Activated CD4-positive, alpha-beta T cell treated with anti-CD3 and anti-CD28 coated beads, Interleukin-2, amount 50 U/mL, for 4 hours (primary cell): ENCODE measurements around the gene GLIPR1L2.
"Not testable (repeated sequence)": the region's sequence is repeated elsewhere in the genome, so short reads cannot be mapped to it uniquely, and the experiment has no call there.

ENCODE experiments used
- DNase-seq, 2 experiments: peaks; one replicate each; pipeline ENCODE4 v3.0.0-alpha.2; 2020

The GLIPR1L2 gene

DNA sequence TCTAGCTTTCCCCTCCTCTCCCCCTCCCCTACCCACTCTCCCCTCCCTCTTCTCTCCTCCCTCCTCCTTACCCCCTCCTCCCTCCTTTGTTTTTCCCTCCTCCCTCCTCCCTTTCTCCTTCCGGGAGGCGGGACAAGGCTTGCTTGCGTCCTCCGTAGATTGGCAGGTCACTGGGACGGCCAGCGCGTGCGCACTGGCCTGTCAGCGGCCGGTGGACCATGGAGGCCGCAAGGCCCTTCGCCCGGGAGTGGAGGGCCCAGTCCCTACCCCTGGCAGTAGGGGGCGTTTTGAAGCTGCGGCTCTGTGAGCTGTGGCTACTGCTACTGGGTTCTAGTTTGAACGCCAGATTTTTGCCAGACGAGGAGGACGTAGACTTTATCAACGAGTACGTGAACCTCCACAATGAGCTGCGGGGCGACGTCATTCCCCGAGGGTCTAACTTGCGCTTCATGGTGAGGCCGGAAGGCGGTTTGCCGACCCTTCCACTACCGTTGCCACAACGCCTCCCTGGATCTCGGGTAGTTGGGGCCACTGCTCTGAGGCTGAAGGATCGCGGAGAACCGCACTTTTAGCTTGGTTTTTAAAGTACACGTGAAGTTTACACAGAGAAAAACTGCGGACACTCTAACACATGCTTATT is at the start of gene GLIPR1L2:
TSS of gene GLIPR1L2 (plus strand) at position 191 of the 640 bp plus-strand sequence. CDS start at position 219, 28 bp downstream.
- peak; percentile 78 to 81 for DNase-seq

- no peak for DNase-seq
Measured at GRCh38 chr12:75341873-75342272, 49.0 kb upstream of the GLIPR1L2 start.

- no peak for DNase-seq
Measured at GRCh38 chr12:75345531-75345930, 45.4 kb upstream of the GLIPR1L2 start.

DNA sequence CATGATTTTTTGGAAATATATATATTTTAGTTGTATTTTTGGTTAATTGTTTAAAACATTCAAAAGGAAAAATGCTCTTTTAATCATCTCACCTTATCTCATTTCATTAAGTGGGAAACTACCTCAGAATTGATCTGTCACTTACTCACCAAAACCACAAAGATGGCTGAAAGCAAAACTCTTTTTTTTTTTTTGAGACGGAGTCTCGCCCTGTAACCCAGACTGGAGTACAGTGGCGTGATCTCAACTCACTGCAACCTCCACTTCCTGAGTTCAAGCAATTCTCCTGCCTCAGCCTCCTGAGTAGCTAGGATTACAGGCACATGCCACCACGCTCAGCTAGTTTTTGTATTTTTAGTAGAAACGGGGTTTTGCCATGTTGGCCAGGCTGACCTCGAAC is 44.7 kb upstream of the GLIPR1L2 start:
- not testable (repeated sequence) for DNase-seq

- no peak for DNase-seq
Measured at GRCh38 chr12:75349946-75350345, 40.9 kb upstream of the GLIPR1L2 start.

- no peak for DNase-seq
Measured at GRCh38 chr12:75350413-75350812, 40.5 kb upstream of the GLIPR1L2 start.

DNA sequence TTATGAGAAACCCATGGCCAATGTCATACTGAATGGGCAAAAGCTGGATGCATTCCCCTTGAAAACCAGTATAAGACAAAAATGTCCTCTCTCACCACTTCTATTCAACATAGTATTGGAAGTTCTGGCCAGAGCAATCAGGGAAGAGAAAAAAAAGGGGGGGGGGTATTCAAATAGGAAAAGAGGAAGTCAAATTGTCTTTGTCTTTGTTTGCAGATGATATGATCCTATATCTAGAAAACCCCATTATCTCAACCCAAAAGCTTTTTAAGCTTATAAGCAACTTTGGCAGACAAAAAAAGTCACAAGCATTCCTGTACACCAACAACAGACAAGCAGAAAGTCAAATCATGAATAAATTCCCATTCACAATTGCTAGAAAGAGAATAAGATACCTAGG is 36.9 kb upstream of the GLIPR1L2 start:
- no peak for DNase-seq

GRCh38 chr12:75360920-75361319 is 30.0 kb upstream of the GLIPR1L2 start:
- DNase-seq, result no peak

DNA sequence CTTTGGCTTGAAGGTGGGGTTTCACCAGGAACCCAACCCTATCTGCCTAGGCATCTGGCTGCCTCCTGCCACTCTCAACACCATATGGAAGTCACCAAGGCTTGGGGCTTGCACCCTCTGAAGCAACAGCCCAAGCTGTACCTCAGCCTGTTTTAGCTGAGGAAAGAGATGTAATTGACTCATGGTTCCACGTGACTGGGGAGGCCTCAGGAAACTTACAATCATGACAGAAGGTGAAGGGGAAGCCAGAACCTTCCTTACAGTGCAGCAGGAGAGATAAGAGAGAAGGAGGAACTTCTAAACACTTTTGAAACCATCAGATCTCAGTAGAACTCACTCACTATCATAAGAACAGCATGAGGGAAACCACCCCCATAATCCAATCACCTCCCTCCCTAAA is 29.5 kb upstream of the GLIPR1L2 start:
- no peak for DNase-seq

- no peak for DNase-seq
Measured at GRCh38 chr12:75364919-75365318, 26.0 kb upstream of the GLIPR1L2 start.

DNA sequence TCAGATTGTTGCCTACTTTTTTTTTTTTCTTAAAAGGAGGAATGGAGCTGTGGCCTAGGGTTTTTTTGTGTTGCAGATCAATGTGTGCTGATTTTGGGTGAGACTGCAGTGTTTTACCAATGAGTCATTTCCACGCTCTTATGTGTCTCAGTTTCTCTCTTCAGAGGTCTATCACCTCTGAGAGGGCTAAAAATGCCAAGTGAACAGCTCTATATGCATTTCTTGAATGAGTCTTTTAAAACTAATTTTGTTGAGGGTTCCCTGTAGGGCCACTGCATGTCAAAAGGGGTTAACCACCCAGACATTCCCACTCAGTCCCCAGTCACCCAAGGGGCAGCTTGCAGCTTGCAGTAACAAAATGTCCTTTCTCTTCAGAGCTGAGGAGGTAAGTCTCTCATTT is 24.3 kb upstream of the GLIPR1L2 start:
- DNase-seq, result no peak

DNA sequence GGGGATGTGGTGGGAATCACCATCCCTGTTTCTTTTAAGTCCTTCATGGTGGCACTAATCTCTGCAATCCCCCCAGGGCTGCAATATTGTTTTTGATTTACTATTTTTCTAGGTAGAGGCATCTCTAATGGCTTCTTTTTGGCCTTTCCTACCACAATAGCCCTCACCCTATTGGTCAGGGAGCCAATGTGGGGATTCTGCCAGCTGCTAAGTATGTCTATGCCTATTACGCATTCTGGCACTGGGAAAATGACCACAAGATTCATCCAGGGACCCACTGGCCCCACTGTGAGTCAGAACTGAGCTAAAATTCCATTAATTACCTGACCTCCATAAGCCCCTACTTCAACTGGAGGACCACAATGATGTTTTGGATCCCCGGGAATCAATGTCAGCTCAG is 15.9 kb upstream of the GLIPR1L2 start:
- DNase-seq, result no peak

DNA sequence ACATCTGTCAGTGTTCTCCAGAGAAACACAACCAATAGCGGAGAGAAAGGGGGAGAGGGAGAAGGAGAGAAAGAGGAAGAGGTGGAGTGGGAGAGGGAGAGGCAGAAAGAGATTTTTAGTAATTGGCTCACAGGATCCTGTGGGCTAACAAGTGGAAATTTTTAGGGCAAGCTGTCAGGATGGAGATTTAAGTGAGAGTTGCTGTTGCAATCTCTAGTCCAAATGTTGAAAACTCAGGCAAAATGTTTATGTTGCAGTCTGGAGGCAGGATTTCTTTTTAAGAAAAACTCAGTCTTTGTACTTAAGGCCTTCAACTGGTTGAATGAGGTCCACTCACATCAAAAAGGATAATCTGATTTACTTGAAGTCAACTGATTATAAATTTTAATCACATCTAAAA is 12.5 kb upstream of the GLIPR1L2 start:
- DNase-seq, result no peak

- DNase-seq, result no peak
Measured at GRCh38 chr12:75389061-75389460, 1.8 kb upstream of the GLIPR1L2 start.

DNA sequence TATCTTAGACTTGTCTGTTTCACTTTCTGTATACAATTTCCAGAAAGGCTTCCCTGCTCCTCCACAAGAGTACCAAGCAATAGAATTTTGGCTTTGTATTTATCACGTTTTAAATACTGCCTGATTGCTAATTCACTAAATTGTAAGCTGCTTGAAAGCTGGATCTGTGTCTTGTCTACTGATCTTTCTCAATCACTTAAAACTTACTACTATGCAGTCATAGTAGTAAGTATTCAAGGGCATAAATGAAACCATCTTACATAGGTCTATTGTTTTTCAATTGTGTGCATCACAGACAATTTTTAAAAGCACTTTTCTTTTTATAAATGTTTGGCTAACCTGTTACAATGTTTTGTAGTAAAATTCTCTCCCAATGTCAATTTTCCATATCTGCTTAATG is 1.2 kb upstream of the GLIPR1L2 start:
- no peak for DNase-seq

DNA sequence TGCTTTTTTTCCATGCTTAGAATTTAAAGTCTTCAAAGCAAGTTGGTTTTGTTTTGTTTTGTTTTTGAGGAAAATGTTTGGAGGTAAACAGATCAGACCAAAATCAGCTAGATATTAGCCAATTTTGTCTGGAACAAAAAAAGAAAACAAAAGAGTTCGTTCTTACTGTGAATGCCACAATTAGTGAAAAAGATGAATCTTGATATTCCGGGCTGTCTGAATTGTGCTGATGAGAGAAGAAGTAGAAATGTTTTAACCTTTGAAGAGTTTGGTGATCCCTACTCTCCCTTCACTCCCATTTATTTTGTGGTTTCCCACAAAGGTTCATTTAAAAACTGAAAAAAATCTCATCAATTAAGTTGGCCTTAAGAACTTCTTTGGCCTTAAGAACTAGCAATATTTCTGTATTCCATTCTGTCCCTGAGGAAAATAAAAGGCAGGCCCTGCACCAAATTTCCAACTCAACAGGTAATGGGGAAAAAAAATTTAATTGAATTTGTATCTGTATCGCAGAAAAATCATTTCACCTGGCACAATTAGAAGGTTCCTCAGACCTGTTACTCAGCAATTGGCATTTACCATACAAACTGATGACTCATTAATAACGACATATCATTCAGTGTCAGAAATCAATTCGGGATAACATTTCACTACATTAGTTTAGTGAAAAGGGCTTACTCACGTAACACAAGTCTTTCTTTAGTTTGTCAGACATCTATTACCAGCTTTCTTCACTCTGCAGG is 562 bp upstream of the GLIPR1L2 start:
- DNase-seq, result no peak

DNA sequence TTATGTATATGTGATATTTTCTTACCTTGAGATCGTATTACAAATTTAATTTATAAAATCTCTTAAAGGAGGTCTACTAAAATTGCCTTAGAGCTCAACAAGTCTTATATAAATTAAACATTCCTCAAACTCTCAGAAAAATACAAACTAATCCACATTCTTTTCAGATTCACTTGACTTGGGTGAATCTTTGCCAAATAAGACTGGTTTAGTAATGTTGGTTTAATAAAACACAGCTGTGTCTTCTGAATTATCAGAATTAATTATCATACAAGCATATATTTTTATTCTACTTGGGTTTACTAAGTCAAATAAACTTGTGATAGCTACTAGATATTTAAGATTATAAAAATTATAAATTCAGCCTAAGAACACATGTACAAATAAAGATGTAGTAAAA is 13.3 kb downstream of the GLIPR1L2 start:
- no peak for DNase-seq

DNA sequence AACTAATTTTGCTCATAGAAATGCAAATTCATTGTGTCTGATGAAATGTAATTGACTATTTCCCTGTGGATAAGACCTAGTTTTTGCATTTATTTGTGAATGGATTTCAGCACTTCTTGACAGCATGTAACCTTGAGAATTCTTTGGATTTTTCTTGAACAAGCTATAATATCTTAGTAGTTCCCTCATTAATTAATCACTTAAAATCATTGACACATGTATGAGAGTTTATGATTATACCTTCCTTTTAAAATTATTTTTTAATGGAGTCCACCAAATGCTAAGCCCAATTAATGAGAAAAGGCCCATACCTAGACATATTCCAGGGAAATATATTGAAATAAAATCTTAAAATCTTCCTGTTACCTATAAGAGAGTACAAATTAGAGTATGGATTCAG is 16.8 kb downstream of the GLIPR1L2 start:
- DNase-seq, result no peak

GRCh38 chr12:75409830-75410229 is 18.9 kb downstream of the GLIPR1L2 start:
- no peak for DNase-seq

DNA sequence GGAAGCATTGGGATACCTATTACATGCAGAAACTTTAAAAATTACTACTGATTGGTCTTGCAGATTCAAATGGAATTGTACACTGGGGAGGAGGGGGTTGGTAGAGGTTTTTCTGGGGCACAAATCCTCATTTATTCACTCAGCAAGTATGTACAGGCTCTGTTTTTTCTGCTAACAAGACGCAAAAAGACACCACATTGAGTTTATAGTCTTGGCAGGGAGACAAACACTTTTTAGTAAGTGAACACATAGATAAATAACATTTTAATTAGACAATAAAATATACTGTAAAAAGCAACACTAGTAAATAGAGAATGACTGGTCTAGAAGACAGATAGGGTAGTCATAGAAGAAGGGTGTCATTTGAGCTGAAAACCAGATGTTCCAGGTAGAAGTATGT is 23.8 kb downstream of the GLIPR1L2 start:
- no peak for DNase-seq

- DNase-seq, result no peak
Measured at GRCh38 chr12:75419841-75420240, 29.0 kb downstream of the GLIPR1L2 start.

GRCh38 chr12:75427491-75427890 is 36.6 kb downstream of the GLIPR1L2 start:
- DNase-seq, result no peak

GRCh38 chr12:75428767-75429166 is 37.9 kb downstream of the GLIPR1L2 start:
- DNase-seq, result no peak

DNA sequence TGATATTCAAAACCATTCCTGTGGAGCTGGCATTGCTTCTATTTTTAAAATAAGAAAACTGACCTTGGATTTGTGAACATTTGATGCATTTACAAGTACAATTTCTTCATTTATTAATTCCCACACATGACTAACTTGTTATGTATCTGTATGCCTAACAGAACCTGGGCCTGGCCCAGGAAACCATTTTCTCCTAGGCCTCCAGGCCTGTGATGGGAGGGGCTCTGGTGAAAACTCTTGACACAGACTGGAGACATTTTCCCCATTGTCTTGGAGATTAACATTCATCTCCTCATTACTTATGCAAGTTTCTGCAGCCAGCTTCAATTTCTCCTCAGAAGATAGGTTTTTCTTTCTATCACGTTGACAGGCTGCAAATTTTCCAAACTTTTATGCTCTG is 42.0 kb downstream of the GLIPR1L2 start:
- no peak for DNase-seq

DNA sequence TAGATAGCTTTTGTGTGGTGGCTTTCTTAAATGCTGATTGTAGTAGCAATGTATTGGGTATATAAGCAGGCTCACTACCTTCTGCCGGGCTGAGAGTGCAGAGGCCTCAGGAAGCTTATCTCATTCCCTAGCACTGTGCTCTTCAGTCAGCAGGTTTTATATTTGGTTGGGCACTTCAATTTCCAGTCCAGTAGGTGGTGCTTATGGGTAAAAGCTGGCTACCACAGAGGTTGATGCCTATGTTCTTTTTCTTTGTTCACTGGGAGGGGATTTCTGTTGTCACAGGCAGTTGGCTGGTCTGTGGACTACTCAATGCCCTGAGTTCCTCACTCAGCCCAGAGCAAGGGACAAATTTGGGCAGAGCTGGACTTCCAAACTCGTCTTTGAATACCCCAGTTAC is 46.7 kb downstream of the GLIPR1L2 start:
- no peak for DNase-seq
